IPS-18c (cell line): ENCODE results near the gene SPATA9.
A peak's percentile ranks its signal among the peaks of the same experiment; 100 is the strongest.
"Not testable (repeated sequence)": the region's sequence is repeated elsewhere in the genome, so short reads cannot be mapped to it uniquely, and the experiment has no call there.

Source experiments
- H3K4me3 ChIP-seq: 2 replicates; pipeline ENCODE4 v1.7.0; 2013; ENCODE audit warnings: low read depth, mild to moderate bottlenecking, low read length, moderate library complexity; ENCODE audit not compliant: insufficient read depth
- H3K9me3 ChIP-seq: one replicate; pipeline ENCODE4 v1.6.1; 2013; ENCODE audit warnings: mild to moderate bottlenecking, low read length, moderate library complexity; ENCODE audit not compliant: control insufficient read depth, insufficient read depth

Gene SPATA9

DNA sequence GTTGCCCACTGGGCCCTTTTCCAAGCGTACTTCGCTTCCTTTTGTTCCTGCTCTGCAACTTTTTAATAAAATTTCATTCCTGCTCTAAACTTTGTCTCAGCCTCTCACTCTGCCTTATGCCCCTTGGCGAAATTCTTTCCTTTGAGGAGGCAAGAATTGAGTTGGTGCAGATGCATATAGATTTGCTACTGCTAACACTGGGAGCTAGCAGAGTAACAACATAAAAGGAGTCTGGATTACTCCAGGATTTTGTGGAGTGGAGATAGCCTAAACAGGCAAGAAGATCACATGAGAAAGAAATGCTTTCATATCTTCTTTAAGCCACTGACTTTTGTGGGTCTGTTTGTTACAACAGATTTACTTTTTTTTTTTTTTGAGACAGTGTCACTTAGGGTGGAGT is 49.1 kb downstream of the SPATA9 start:
- peaks cover 5% of the 10 kb centered on the region for H3K9me3 ChIP-seq
- no peak overlapping the region for H3K4me3 ChIP-seq

DNA sequence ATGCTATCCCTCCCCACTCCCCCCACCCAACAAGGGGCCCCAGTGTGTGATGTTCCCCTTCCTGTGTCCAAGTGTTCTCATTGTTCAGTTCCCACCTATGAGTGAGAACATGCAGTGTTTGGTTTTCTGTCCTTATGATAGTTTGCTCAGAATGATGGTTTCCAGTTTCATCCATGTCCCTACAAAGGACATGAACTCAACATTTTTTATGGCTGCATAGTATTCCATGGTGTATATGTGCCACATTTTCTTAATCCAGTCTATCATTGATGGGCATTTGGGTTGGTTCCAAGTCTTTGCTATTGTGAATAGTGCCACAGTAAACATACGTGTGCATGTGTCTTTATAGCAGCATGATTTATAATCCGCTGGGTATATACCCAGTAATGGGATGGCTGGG is 49.8 kb downstream of the SPATA9 start:
- H3K9me3 ChIP-seq, H3K4me3 ChIP-seq: not testable (repeated sequence)

DNA sequence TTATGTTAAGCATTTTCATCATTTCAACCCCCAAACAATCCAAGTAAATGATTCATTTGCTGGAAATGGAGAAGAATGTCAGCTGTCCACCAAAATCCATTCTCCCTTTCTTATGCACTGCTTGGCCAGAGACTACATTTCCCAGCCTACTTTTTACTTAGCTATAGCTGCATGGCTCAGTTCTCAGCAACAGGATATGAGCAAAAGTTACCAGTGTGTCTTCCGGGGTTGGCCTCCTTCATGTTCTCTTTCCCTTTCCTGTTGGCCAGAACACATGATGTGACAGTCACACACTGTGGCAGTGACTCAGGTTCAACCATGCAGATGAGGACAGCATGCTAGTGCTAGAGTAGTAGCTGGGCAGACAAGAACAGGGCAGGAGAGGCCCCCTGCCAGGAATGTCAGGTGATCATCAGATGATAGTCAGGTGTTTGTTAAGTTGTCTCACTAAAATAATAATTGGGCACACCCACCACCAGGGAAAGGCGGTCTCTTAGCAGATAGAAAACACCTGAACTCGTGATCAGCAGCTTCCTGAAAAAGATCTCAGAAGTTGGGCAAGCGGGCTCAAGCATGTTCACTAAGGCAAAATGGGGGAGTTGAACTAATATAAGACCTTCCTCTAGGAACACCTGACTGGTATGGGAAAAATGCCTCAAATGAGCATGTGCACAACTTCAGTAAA is 50.7 kb downstream of the SPATA9 start:
- Histone ChIP-seq H3K4me3 (no peak overlapping the region), H3K9me3 (peaks cover 10% of the 10 kb centered on the region)

DNA sequence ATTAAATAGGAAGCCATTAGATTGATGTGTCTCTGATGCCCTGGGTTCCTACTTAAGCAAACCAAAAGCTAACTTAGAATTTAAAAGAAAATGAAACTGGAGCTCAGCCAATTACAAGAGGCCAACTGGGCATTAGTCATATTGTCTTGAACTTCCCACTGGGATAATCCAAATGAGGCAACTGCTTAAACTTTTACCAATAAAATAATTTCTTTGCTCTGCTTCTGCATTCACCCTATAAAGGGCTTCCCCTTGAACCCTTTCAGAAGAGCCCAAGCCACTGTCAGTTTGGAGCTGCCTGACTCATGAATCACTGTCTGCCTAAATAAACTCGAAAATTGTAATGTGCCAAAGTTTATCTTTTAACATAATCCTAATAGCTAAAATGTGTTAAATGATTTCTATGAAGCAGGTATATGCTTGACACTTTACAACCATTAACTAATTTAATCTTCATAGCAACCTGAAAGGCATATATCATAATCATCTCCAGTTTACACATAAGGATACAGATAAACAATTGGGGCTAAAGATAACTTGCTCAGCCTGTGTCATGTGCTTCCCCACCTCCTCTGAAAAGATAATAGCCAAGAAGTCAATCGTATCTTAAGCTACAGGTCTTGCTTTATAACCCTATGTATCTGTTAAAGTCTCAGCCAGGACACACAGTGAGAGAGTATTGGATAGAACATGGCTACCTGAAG is 51.4 kb downstream of the SPATA9 start:
- H3K4me3 ChIP-seq, result no peak overlapping the region
- H3K9me3 ChIP-seq, result peaks cover 10% of the 10 kb centered on the region

DNA sequence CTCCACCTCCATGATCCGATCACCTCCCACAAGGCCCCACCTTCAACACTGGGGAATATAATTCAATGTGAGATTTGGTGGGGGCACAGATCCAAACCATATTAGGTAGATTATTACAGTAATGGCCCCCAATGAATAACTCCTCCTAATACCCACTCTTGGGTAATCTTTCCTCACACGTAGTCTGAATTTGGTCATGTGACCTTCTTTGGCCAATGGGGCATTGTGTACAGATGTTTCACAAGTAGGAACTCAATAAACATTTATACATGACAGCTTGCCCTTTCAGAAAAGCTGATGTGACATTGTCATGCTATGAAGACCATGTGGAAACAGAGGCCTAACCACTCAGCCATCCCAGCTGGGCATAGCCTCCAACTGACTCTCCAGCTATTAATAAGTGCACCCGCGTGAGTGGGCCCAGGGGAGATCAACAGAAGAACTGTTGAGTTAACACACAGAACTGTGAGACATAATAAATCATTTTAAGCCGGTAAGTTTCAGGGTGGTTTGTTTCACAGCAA is 52.3 kb downstream of the SPATA9 start:
- peaks cover 10% of the 10 kb centered on the region for H3K9me3 ChIP-seq
- H3K4me3 ChIP-seq, result no peak overlapping the region

DNA sequence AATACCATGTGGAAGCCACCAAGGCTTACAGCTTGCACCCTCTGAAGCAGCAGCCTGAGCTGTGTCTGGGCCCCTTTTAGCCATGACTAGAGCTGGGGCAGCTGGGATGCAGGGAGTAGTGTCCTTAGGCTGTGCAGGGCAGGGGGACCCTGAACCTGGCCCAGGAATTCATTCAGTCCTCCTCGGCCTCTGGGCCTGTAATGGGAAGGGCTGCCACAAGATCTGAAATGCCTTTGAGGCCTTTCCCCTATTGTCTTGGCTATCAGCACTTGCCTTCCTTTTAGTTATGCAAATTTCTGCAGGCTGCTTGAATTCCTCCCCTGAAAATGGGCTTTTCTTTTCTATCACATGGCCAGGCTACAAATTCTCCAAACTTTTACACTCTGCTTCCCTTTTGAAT is 53.9 kb downstream of the SPATA9 start:
- H3K4me3 ChIP-seq, result no peak overlapping the region

DNA sequence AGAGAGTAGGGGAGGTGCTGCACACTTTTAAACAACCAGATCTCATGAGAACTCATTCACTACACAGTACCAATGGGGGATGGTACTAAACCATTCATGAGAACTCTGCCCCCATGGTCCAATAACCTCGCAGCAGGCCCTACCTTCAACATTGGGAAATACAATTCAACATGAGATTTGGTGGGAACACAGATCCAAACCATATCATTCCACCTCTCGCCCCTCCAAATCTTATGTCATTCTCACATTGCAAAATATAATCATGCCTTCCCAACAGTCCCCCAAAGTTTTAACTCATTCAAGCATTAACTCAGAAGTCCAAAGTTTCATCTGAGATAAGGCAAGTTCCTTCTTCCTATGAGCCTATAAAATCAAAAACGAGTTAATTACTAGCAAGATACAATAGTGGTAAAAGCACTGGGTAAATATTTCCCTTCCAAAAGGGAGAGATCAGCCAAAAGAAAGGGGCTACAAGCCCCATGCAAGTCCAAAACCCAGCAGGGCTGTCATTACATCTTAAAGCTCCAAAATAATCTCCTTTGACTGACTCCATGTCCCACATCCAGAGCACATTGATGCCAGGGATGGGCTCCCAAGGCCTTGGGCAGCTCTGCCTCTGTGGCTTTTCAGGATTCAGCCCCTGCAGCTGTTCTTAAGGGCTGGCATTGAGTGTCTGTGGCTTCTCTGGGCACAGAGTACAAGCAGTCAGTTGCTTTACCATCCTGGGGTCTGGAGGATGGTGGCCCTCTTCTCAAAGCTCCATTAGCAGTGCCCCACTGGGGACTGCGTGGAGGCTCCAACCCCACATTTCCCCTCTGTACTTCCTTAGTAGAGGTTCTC is 54.6 kb downstream of the SPATA9 start:
- H3K4me3 ChIP-seq, result no peak overlapping the region; the same call in 1 of the 2 replicates
- H3K9me3 ChIP-seq, result peaks cover 10% of the 10 kb centered on the region

More for the DNA sequence above, 53.9 kb downstream of the SPATA9 start:
- H3K9me3 ChIP-seq, result peaks cover 10% of the 10 kb centered on the region

DNA sequence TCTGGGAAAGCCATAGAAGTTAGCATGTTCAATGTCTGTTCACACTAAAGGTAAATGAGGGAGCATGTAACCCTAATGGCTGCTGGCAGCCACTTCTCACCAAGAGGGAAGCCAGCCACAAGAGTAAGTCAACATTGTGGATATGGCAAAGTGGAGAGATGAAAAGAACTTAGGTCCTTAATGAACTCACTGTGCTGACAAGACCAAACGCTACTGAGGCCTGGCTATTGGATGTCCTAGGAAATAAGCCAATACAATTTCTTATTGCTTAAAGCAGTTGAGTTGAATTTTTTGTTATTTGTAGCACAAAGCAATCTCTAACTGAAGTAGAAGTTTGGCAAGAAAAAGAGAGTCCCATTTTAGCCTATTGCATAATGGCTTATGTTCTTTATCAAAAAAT is 56.1 kb downstream of the SPATA9 start:
- H3K9me3 ChIP-seq, result peaks cover 10% of the 10 kb centered on the region

DNA sequence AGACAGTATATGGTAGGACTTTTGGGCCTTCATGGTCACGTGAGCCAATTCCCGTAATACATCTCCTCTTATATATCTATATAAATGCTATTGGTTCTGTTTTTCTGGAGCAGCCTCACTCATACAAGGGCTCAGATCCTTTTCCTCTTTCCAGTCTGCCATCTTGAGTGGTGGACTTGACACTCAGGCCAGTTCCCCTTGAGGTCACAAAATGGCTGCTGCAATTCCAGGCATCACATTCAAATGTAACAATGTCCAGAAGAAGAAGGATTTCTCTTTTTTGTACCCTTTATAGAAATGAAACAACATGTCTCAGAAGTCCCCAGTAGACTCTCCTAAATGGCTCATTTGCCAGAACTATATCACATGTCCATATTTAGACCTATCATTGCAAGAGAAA is 58.4 kb downstream of the SPATA9 start:
- Histone ChIP-seq H3K9me3 (peaks cover 12% of the 10 kb centered on the region), H3K4me3 (no peak overlapping the region)

More for the DNA sequence above, 56.1 kb downstream of the SPATA9 start:
- no peak overlapping the region for H3K4me3 ChIP-seq

DNA sequence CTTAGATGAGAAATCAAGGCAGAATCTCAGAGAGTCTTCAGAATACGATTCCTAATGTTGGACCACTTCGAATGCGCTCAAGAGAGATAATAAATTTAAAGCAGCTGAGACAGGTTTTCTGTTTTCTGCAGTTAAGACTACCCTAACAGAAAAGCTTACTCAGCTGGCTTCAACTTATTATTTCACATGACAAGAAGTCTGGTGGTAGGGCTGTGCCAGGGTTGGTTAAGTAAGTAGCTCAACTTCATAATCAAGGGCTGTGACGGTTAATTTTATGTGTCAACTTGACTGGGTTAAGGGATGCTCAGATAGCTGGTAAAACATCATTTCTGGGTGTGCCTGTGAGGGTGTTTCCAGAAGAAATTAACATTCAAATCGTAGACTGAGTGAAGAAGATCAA is 59.1 kb downstream of the SPATA9 start:
- Histone ChIP-seq H3K4me3 (no peak overlapping the region), H3K9me3 (peaks cover 7% of the 10 kb centered on the region)

DNA sequence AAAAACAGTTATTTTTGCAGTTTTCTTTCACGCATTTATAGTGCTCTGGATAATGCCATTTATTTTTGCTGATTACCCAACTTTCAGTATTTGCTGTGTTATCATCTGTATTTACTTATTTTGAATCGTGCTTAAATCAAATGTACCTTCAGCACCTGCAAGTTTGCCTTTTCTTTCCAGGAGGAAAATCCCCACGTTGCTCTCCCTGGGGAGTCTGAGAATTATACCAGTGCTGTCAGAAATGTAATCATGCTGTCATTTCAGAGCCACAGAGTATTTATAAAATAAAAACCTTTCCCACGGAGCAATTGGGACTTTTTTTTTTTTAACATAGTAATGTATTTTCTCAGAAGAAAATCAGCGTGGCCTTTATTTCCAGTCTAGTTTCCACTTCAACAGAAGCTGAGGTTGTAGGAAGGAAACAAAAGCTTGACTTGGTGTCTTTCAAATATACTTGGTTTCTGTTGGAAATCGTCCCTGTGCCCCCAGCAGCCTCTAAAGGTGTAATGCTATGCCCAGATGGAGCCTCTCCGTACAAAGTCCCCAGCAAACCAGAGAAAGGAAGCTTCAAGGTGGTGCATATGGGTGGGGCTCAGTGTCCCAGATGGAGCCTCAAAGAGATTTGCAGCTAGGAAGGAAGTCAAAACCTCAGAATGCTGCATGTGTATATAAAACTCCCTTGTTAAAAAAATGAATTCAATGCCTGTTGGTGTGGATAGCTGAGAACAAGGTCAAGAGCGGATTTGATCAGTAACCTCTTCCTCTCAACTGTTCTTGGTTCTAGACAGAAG is 60.8 kb downstream of the SPATA9 start:
- H3K9me3 ChIP-seq, result peaks cover 2% of the 10 kb centered on the region
- H3K4me3 ChIP-seq, result no peak overlapping the region; the same call in 1 of the 2 replicates

DNA sequence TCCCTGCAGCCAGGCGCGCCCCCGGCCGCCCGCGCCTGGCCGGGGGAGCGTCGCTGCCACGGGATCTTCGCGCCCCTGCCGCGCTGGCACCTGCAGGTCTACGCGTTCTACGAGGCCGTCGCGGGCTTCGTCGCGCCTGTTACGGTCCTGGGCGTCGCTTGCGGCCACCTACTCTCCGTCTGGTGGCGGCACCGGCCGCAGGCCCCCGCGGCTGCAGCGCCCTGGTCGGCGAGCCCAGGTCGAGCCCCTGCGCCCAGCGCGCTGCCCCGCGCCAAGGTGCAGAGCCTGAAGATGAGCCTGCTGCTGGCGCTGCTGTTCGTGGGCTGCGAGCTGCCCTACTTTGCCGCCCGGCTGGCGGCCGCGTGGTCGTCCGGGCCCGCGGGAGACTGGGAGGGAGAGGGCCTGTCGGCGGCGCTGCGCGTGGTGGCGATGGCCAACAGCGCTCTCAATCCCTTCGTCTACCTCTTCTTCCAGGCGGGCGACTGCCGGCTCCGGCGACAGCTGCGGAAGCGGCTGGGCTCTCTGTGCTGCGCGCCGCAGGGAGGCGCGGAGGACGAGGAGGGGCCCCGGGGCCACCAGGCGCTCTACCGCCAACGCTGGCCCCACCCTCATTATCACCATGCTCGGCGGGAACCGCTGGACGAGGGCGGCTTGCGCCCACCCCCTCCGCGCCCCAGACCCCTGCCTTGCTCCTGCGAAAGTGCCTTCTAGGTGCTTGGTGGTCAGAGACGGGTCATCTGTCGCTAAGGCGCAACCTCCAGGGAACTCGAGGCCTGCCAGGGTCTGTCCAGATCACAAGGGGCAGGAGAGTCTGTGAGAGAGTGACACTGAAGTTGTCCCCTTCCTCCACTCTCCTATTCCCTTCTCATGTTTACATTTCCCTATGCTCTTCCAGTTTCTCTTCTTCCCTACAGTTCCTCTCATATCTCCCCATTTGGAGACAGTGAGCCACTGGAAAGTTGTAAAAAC is 61.6 kb downstream of the SPATA9 start:
- H3K4me3 ChIP-seq, result peak overlapping the region; percentile 53
- H3K9me3 ChIP-seq, result peaks cover 2% of the 10 kb centered on the region

DNA sequence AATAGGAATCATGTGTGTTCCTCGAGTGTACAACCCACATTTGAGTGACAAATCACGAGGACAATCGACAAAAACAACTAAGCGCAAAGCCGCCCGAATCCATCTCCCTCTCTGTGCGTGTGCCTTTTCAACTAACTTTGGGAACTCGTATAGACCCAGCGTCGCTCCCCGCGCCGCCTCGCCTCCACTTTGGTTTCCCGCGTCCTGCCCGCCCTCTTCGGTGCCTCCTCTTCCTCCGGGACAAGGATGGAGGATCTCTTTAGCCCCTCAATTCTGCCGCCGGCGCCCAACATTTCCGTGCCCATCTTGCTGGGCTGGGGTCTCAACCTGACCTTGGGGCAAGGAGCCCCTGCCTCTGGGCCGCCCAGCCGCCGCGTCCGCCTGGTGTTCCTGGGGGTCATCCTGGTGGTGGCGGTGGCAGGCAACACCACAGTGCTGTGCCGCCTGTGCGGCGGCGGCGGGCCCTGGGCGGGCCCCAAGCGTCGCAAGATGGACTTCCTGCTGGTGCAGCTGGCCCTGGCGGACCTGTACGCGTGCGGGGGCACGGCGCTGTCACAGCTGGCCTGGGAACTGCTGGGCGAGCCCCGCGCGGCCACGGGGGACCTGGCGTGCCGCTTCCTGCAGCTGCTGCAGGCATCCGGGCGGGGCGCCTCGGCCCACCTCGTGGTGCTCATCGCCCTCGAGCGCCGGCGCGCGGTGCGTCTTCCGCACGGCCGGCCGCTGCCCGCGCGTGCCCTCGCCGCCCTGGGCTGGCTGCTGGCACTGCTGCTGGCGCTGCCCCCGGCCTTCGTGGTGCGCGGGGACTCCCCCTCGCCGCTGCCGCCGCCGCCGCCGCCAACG is 62.5 kb downstream of the SPATA9 start, which contains the start of gene GPR150:
Gene GPR150, plus strand, starts transcription at position 58 of the 840 bp plus-strand sequence. Its CDS starts 189 bp downstream, at position 247.
- H3K4me3 ChIP-seq, result peak within 1 kb of the TSS; percentile 57
- peaks cover 2% of the 10 kb centered on the region for H3K9me3 ChIP-seq

DNA sequence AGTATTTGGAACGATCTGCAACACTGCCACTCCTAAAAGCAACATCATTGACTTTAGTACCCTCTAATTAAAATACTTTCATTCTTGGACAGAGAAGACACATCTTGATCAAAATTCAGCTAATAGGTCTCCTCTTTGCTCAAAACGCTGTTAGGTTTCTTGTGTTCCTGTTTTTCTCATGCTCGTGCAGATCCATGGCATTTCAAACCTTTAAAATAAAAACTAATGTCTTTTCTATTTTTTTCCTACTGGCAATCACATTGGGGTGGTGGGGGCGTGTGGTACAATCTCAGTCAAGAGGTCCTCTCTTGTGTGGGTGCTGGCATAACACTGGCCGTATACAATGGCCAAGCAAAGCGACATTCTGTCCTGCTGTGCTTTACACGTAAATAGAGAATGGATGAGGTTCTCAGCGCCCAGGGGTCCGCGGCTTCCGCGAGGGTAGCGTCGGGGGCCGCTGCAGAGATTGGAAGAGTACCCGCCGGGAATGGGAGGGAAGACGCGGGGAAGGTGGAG is 63.2 kb downstream of the SPATA9 start:
- peak overlapping the region; percentile 57 for H3K4me3 ChIP-seq
- peaks cover 2% of the 10 kb centered on the region for H3K9me3 ChIP-seq

DNA sequence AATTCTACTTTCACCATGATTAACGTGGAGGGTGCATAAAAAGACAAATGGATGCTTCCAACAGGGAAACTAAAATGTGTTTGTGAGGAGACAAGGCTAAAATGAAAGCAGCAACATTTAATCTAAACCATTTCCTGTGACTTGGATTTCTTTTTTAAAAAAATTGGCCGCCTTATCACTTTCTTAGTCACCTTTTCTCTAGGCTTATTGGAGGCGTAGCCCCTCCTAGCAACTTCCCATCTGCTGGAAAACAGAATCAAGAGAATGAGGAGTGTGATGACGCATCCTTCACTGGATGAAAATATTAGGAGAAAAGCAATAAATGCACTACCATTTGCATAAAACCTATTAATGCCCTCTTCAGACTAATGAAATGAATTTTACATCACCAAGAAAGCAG is 63.7 kb downstream of the SPATA9 start:
- Histone ChIP-seq H3K4me3 (no peak overlapping the region), H3K9me3 (peaks cover 2% of the 10 kb centered on the region)
